IPS DF 4.7 (cell line): ENCODE data around the gene PCMTD2.
A peak's percentile ranks its signal among the peaks of the same experiment; 100 is the strongest.

Experiments used
- DNase-seq: peaks from one replicate; pipeline ENCODE4 v3.0.0-alpha.2; 2013; ENCODE audit warnings: low spot score; ENCODE audit errors: extremely low read depth

The PCMTD2 gene

GRCh38 chr20:64255361-64256281 lies at the start of gene PCMTD2:
TSS of gene PCMTD2 (plus strand) at chr20:64255748. CDS start at chr20:64259966, 4,218 bp downstream.
- DNase-seq: peak; percentile 19

- DNase-seq: no peak
Measured at GRCh38 chr20:64206614-64207013, 48.9 kb upstream of the PCMTD2 start.

- no peak for DNase-seq
Measured at GRCh38 chr20:64207641-64208590, 47.6 kb upstream of the PCMTD2 start.

DNA sequence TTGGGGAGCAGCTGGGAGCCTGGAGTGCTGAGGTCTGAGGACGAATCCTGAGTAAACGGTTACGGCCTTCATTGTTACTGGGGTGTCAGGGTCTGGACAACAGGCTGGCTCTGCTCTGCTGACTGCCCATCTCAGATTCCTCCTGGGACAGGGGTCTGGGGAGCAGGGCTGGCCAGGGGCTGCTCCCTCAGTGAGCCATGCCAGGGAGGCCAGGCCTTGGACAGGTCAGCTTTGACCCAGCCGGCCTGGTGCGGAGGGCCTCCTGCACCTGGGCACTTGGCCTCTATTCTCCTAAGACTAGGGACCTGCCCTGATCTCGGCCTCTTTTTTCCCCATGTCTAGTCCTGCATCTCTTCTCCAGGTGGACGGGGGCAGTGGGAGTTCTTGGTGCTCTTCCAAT lies 46.4 kb upstream of the PCMTD2 start:
- no peak for DNase-seq

DNA sequence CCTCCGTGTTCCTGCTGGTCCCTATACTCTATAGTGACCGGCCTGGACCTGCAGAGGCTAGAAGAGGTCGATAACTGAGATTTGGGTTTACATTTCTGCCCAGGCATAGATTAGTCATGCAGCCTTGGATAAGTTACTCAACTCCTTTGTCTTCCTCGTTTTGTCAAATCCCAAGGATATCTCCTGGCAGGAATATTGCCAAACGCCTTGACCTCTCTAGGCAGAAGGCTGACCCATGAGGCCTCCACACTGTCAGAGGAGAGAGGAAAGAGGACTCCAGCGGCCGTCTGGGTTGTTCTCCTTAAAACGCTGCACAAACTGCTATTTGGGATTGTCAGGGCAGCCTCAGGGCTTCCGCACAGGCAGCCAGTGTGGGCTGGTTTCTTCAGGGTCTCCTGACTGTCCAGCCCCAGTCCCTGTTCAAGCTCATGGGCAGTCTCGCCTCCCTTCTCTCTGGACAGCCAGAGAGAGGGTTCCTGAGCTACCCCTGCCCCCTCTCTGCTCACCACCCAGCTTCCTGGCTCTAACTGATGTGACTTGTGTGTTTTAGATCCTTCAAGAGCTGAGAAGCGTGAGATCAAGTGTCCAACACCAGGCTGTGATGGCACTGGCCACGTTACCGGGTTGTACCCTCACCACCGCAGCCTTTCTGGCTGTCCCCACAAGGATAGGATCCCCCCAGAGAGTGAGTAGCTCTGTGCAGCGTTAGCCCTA lies 44.7 kb upstream of the PCMTD2 start:
- DNase-seq: no peak

DNA sequence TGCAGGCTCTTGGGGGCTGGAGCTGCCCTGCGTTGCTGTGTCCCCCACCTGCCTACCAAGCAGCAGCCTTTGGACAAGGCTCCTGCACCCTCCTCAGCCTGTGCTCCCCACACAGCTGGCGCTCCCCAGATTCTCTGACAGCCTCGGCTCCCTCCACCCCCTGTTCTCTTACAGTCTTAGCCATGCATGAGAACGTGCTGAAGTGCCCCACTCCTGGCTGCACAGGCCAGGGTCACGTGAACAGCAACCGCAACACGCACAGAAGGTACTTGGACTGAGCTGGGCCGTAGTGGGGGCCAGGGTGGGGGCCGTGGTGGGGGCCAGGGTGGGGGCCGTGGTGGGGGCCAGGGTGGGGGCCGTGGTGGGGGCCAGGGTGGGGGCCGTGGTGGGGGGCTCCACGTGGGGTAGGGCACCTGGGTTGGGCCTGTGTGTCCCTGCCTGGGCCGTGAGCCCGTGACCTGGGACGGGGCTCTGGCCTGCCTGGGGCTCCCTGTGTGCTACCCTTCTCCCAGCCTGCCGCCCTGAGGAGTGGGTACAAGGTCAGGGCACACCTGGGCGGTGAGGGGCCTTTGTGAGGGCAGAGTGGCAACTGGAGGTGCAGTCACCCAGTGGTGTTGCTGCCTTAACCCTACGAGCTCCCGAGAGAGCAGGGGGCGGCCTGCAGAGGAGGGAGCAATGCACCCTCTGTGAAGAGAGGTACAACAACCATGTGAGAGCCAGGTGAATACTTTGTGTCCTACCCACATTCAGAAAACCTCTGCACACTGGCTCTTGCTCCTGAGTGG lies 43.5 kb upstream of the PCMTD2 start:
- DNase-seq: no peak

GRCh38 chr20:64212755-64213154 lies 42.8 kb upstream of the PCMTD2 start:
- no peak for DNase-seq

DNA sequence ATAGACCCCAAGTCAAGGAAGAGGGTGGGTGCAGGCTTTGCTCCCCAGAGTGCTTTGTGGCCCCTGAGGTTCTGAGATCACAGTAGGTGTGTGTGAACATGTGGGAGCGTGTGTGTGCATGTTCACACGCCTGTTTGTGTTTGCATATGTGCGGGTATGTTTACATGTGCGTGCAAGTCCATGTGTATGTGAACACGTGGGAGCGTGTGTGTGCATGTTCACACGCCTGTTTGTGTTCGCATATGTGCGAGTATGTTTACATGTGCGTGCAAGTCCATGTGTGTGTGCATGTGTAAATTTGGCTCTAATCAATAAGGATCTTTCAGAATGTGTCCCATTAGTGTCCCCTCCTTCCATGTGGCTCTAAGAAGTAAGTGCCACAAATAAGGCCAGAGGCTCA lies 41.4 kb upstream of the PCMTD2 start:
- DNase-seq: no peak

DNA sequence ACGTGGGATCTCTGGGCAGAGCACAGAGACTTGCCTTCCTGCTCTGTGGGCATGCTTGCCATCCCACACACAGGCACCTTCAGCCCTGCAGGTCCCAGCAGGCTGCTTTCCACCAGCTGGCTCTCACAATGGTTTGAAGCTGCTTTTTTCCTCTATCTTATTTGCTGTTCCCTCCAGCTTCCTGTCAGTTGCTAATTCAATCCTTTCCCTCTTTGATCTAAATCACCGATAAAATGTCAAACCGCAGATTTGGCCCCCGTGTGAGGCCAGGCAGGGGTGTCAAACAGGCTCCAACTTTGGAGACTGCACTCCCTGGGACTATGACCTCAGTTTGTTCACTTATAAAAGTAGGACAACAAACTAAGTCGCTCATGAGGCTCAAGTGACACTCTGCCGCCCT lies 40.6 kb upstream of the PCMTD2 start:
- no peak for DNase-seq

GRCh38 chr20:64216036-64216435 lies 39.5 kb upstream of the PCMTD2 start:
- DNase-seq: no peak

DNA sequence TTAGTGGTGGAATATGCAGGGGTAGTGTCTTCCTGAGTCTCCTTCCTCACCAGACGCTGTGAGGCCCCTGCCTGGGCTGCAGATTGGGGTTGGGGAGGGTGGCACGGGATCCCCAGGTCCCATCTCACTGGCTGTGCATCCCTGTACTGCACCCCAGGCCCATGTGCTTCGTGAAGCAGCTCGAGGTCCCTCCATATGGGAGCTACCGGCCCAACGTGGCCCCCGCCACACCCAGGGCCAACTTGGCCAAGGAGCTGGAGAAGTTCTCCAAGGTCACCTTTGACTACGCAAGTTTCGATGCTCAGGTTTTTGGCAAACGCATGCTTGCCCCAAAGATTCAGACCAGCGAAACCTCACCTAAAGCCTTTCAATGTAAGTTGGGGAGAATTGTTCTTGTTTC lies 38.6 kb upstream of the PCMTD2 start:
- DNase-seq: no peak

- no peak for DNase-seq
Measured at GRCh38 chr20:64217539-64218221, 37.9 kb upstream of the PCMTD2 start.

DNA sequence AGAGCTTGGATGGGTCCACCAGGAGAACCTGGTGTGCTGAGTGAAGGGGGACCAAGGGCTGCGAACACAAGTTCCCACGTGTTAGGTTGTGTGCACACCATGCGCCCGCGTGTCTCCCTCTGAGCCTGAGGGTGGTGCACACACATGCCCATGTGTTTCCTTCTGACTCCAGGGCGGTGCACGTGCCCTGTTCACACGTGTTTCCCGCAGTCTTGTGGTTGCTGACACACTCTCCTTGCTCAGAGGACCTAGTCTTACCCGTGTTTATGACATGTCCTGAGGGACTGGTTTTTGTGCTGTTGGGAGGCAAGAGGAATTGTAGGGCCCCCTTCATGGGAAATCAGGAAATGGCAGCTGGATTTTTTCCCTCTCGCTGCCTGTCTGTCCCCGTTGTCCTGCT lies 36.3 kb upstream of the PCMTD2 start:
- no peak for DNase-seq

DNA sequence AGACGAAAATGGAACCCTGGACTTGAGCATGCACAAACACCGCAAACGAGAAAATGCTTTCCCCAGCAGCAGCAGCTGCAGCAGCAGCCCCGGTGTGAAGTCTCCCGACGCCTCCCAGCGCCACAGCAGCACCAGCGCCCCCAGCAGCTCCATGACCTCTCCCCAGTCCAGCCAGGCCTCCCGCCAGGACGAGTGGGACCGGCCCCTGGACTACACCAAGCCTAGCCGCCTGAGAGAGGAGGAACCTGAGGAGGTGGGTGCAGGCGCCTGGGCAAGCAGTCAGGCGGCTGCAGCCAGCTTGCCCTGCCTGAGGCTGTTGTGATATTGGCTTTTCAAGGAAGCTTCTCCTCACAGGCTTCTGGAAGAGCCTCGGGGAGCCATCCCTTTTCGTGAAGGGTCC lies 35.8 kb upstream of the PCMTD2 start:
- DNase-seq: no peak

DNA sequence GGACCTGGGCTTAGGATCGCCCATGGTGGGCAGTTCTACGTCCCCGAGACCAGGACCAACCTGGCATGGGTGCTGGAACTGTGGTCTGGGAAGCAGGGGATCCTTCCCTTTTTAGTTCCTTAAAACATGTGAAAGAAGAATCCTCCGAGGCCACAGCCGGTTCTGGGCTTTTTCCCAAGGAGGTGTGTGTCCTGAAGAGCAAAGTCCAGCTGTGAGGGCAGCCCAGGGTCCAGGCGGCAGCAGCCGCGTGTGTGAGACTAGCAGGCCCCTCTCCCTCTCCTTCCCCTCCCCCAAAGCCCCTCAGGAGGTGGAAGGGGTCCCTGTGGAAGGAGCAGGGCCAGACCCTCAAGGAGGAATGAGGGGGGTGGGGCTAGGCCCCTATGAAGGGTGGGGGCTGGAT lies 35.1 kb upstream of the PCMTD2 start:
- DNase-seq: no peak

DNA sequence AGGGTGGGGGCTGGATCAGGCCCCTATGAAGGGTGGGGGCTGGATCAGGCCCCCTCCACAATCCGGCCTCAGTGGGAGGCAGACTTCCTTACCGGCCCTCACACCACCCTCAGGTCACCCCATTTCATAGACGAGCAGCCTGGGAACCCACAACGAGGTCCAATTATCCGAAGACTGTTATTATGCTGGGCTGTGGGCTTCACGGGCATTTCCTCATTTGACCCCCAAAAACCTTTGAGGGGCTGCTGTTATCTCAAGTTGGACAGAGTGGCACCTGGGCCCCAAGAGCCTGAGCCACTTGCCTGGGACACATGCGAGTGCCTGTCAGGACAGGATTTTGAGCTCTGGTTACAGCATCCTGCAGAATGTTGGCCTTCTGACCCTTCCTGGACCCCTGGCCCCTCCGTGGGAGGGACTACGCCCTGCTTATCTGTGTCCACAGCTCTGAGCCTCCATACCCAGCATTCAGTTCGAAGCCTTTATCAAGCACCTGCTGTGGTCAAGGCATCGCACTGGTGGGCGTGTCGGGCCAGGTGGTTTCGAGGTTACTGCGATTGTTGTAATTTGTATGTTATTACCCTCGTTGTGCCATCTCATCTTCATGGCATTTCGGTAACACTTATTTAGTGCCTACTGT lies 34.5 kb upstream of the PCMTD2 start:
- DNase-seq: no peak

DNA sequence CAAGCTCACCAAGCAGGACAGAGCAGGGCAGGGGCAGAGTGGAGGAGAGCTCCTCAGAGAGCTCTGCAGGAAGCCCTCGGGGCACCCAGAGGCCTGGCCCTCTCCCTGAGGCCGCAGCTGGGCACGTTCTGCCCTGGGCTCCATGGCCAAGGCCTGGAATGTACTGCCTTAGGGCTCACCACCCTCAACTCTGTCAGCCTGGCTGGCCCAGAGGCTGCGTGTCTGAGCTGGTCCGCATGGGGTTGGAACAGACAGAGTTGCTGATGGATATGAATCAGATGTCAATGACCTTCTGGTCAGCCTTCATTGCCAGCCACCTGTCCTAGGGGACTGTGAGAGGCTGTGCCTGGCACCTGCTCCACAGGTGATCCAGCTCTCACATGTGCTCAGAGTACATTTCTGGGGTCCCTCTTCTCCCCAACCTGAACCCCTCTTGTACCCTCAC lies 33.2 kb upstream of the PCMTD2 start:
- DNase-seq: no peak

- no peak for DNase-seq
Measured at GRCh38 chr20:64222851-64223525, 32.6 kb upstream of the PCMTD2 start.

DNA sequence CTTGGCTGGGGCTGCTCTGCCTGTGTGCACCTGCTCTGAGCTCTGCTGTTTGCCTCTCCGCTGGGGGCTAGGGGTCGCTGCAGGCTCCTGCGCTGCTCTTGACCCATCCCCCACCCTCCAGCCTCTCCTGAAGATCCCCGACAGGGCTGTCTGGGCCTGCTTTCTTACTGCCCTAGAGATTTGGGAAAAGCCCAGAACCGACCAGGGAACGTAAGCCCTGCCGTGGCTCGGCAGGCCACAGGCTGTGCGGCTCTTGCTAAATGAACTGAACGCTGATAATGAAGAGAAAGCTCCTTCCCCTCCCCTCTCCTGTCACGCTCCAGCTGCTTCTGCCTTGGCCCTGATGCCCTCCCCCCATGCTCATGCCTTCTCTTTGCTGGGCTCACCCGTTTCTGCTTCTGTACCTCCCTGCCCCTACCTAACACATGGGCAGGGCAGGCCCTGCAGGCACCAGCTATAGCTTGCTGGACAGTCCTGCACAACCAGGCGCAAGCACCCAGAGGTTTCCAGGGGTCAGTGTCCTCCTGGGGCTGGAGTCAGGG lies 32.0 kb upstream of the PCMTD2 start:
- peak; percentile 44 for DNase-seq
